ENCODE measurements around the gene ABHD18. TPM values are rescaled to one million over a fixed set of nuclear protein-coding genes. Genes with fewer than 3 reads are reported as not detected.
"Not testable (repeated sequence)": the region's sequence is repeated elsewhere in the genome, so short reads cannot be mapped to it uniquely, and the experiment has no call there.

ABHD18 gene
- total RNA-seq, 1 experiment from 2014 or later, result 3.6 TPM

- peaks cover 15% of the 10 kb centered on the region for H3K4me1 ChIP-seq
- H3K9me3 ChIP-seq (replicated peaks), result no peaks in the 10 kb centered on the region
- DNase-seq, result peak; percentile 6 to 13
- no peak overlapping the region for H3K27ac ChIP-seq
- H3K27me3 ChIP-seq, result no peaks in the 10 kb centered on the region
- H3K4me3 ChIP-seq, result peak overlapping the region; percentile 53
- no peaks in the 10 kb centered on the region for H3K36me3 ChIP-seq
These were observed 3.4 kb downstream of the ABHD18 start for GRCh38 chr4:127968586-127968985.

DNA sequence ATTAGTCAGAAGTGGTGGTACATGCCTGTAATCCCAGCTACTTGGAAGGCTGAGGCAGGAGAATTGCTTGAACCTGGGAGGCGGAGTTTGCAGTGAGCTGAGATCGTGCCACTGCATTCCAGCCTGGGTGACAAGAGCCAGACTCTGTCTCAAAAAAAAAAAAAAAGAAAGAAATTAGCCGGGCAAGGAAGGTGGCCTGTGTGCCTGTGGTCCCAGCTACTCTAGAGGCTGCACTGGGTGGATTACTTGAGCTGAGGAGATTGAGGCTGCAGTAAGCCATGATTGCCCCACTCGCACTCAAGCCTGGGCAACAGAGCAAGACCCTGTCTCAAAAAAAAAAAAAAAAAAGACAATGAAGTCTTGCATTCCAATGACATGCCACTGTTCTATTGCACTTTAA, 5.7 kb downstream of the ABHD18 start:
- not testable (repeated sequence) for H3K9me3 ChIP-seq (replicated peaks); H3K36me3 ChIP-seq
- peaks cover 13% of the 10 kb centered on the region for H3K4me1 ChIP-seq

DNA sequence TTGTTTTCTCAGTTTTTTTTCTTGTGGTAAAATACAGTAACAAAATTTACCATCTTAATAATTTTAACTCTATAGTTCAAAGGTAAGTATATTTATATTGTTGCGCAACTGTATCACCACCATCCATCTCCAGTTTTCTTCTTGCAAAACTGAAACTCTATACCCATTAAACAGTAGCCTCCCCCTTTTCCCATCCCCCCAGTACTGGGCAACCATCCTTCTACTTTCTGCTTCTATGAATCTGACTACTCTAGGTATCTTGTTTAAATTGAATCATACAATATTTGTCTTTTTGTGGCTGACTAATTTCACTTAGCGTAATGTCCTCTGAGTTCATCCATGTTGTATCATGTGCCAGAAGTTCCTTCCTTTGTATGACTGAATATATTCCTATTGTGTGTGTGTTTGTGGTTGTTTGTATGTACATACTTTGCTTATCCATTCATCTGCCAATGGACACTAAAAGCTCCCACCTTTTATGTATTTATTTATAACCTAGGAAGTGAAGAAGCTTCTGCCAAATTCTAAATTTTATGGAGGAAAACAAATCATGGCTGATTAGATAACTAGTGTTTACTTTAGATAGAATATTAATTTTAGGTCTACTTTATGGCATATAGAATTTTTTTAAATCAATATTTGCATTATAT, 10.0 kb downstream of the ABHD18 start:
- Histone ChIP-seq H3K4me1 (no peaks in the 10 kb centered on the region), H3K27ac (no peak overlapping the region), H3K9me3 (replicated peaks) (no peaks in the 10 kb centered on the region; the same call in 1 of the 2 replicates), H3K36me3 (no peaks in the 10 kb centered on the region), H3K4me3 (no peak overlapping the region), H3K27me3 (no peaks in the 10 kb centered on the region)
- no peak for DNase-seq

More for the DNA sequence above, 5.7 kb downstream of the ABHD18 start:
- H3K4me3 ChIP-seq, H3K27me3 ChIP-seq, H3K27ac ChIP-seq, DNase-seq: not testable (repeated sequence)

DNA sequence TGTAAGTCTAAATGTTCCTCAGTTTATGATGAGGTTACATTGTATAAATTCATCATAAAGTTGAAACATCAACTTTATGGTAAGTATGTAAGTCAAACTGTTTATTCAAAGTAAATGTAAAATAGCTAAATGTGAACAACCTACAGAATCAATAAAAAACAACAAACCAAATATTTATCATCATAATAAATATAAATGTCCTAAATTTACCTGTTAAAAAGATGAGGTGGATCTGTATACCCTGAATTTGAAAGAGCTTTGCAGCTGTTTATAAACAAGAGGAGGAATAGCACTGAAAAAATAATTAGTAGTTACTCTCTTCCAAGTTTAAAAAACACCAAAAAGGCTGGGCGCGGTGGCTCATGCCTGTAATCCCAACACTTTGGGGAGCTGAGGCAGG, 13.7 kb downstream of the ABHD18 start:
- no peak for DNase-seq
- H3K27ac ChIP-seq, result no peak overlapping the region
- no peaks in the 10 kb centered on the region for H3K36me3 ChIP-seq
- H3K4me1 ChIP-seq, result no peaks in the 10 kb centered on the region
- no peaks in the 10 kb centered on the region for H3K27me3 ChIP-seq
- H3K9me3 ChIP-seq (replicated peaks), result no peaks in the 10 kb centered on the region; the same call in 1 of the 2 replicates
- no peak overlapping the region for H3K4me3 ChIP-seq

DNA sequence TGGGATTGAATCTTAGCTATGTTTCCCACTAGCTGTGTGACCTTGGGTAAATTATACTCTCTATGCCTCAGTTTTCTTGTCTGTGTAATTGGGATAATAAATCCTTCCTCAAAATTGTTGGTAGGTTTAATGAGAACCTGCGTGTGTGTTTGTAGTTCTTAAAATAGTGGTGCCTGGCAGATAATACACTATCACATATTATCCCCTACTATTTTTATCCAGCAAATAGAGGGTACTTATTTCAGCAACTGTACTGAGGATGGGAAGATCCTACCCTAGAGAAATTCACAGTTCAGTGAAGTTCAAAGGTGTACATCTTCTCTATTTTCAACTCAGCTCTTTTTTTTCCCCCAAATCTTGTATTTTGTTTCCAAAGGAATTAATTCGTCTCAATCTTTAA, 17.2 kb downstream of the ABHD18 start:
- DNase-seq, result no peak
- Histone ChIP-seq H3K4me3 (no peak overlapping the region), H3K9me3 (replicated peaks) (no peaks in the 10 kb centered on the region; the same call in 1 of the 2 replicates), H3K27ac (no peak overlapping the region), H3K36me3 (0 out of 2 replicates have a peak, but pooled peaks cover 4% of the 10 kb centered on the region), H3K4me1 (no peaks in the 10 kb centered on the region), H3K27me3 (no peaks in the 10 kb centered on the region)

DNA sequence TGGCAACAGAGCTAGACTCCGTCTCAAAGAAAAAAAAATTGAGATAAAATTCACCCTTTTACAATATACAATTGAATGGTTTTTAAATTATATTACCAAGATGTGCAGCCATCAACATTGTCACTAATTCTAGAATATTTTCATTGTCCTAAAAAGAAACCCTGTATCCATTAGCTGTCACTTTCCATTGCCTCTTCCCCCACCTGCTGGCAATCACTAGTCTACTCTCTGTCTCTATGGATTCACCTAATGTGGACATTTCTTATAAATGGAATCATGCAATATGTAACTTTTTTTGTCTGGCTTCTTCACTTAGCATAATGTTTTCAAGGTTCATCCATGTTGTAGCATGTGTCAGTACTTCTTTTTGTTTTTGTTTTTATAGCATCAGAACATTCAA, 20.8 kb downstream of the ABHD18 start:
- H3K9me3 ChIP-seq (replicated peaks), result no peaks in the 10 kb centered on the region
- no peak overlapping the region for H3K27ac ChIP-seq
- no peak for DNase-seq
- H3K4me1 ChIP-seq, result no peaks in the 10 kb centered on the region
- H3K27me3 ChIP-seq, result no peaks in the 10 kb centered on the region
- H3K36me3 ChIP-seq, result peaks cover 8% of the 10 kb centered on the region; the same call in 1 of the 2 replicates
- H3K4me3 ChIP-seq, result no peak overlapping the region

GRCh38 chr4:127988638-127989037, 23.4 kb downstream of the ABHD18 start:
- no peaks in the 10 kb centered on the region for H3K9me3 ChIP-seq (replicated peaks)
- peaks cover 8% of the 10 kb centered on the region; the same call in 1 of the 2 replicates for H3K36me3 ChIP-seq
- H3K4me3 ChIP-seq, result no peak overlapping the region
- no peak for DNase-seq
- H3K27ac ChIP-seq, result no peak overlapping the region
- H3K27me3 ChIP-seq, result no peaks in the 10 kb centered on the region
- H3K4me1 ChIP-seq, result no peaks in the 10 kb centered on the region

GRCh38 chr4:127993151-127993550, 27.9 kb downstream of the ABHD18 start:
- Histone ChIP-seq H3K36me3 (peaks cover 4% of the 10 kb centered on the region; the same call in 1 of the 2 replicates), H3K4me3 (no peak overlapping the region), H3K27ac (no peak overlapping the region), H3K27me3 (no peaks in the 10 kb centered on the region), H3K4me1 (no peaks in the 10 kb centered on the region), H3K9me3 (replicated peaks) (no peaks in the 10 kb centered on the region)
- no peak for DNase-seq

DNA sequence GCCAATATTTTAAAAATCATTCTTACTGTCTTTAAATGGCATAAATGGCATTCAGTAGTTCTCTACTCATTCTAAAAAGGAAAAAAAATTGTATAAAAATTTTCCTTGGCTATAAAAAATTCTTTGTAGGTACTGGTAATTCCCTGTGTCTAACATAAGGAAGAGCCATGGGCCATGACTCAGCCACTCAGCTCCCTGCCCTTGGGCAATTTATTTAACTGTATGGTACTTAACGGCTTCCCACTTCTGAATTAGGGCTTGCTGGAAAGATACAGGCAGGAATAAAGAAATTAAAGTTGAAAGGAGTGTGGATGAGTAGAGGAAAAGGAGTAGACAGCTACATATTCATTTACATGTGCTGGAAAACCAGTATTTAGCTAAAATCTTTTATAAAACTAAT, 30.6 kb downstream of the ABHD18 start:
- no peak for DNase-seq
- no peaks in the 10 kb centered on the region for H3K9me3 ChIP-seq (replicated peaks)
- no peaks in the 10 kb centered on the region for H3K27me3 ChIP-seq
- H3K36me3 ChIP-seq, result no peaks in the 10 kb centered on the region
- no peaks in the 10 kb centered on the region for H3K4me1 ChIP-seq
- no peak overlapping the region for H3K4me3 ChIP-seq
- no peak overlapping the region for H3K27ac ChIP-seq

GRCh38 chr4:127996521-127996920, 31.3 kb downstream of the ABHD18 start:
- DNase-seq, result peak in 1 of 2 experiments; percentile 4
- H3K4me1 ChIP-seq; H3K9me3 ChIP-seq (replicated peaks); H3K36me3 ChIP-seq; H3K27ac ChIP-seq; H3K27me3 ChIP-seq; H3K4me3 ChIP-seq: not testable (repeated sequence)

- Histone ChIP-seq H3K36me3 (no peaks in the 10 kb centered on the region), H3K27me3 (no peaks in the 10 kb centered on the region), H3K27ac (no peak overlapping the region), H3K9me3 (replicated peaks) (no peaks in the 10 kb centered on the region), H3K4me1 (no peaks in the 10 kb centered on the region), H3K4me3 (no peak overlapping the region)
- DNase-seq, result peak in 1 of 2 experiments; percentile 16
These were observed 32.6 kb downstream of the ABHD18 start for GRCh38 chr4:127997534-127998388.

- no peak for DNase-seq
- Histone ChIP-seq H3K27ac (no peak overlapping the region), H3K36me3 (no peaks in the 10 kb centered on the region), H3K9me3 (replicated peaks) (no peaks in the 10 kb centered on the region), H3K4me1 (no peaks in the 10 kb centered on the region), H3K27me3 (no peaks in the 10 kb centered on the region), H3K4me3 (no peak overlapping the region)
These were observed 41.4 kb downstream of the ABHD18 start for GRCh38 chr4:128006592-128006991.

DNA sequence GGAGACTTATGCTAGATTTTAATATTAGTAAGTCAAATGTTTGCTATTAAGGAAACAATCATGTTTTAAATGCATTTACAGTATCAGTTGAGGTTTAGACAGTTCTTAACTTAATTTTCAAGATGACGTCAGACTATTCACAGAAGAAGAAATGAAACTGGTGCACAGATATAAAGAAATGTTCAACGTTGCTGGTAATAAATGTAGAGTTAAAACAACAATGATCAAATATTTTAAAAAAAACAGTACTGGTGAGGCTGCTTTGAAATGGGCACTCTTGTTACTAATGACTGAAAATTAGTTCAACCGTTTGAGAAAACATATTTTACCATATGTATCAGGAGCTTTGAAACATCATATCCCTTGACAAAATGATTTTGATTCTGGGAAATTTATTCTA, 44.2 kb downstream of the ABHD18 start:
- DNase-seq, result no peak
- Histone ChIP-seq H3K9me3 (replicated peaks) (no peaks in the 10 kb centered on the region), H3K4me1 (no peaks in the 10 kb centered on the region), H3K27ac (no peak overlapping the region), H3K27me3 (no peaks in the 10 kb centered on the region), H3K4me3 (no peak overlapping the region), H3K36me3 (no peaks in the 10 kb centered on the region)

GRCh38 chr4:128025319-128025718, 60.1 kb downstream of the ABHD18 start:
- no peak for DNase-seq
- H3K27me3 ChIP-seq, result no peaks in the 10 kb centered on the region
- no peaks in the 10 kb centered on the region for H3K9me3 ChIP-seq (replicated peaks)
- no peak overlapping the region for H3K4me3 ChIP-seq
- H3K4me1 ChIP-seq, result no peaks in the 10 kb centered on the region
- H3K27ac ChIP-seq, result no peak overlapping the region
- H3K36me3 ChIP-seq, result peaks cover 5% of the 10 kb centered on the region; the same call in 1 of the 2 replicates

- no peak for DNase-seq
These were observed 64.7 kb downstream of the ABHD18 start for GRCh38 chr4:128029907-128030306.

More at GRCh38 chr4:128029907-128030306, 64.7 kb downstream of the ABHD18 start:
- no peaks in the 10 kb centered on the region for H3K4me1 ChIP-seq
- H3K9me3 ChIP-seq (replicated peaks), result no peaks in the 10 kb centered on the region
- H3K27me3 ChIP-seq, result no peaks in the 10 kb centered on the region
- H3K4me3 ChIP-seq, result no peak overlapping the region
- no peak overlapping the region for H3K27ac ChIP-seq
- H3K36me3 ChIP-seq, result peaks cover 4% of the 10 kb centered on the region; the same call in 1 of the 2 replicates
